NCI-H1436 (cell line): ENCODE results near the gene WFDC1.

Experiments
- DNase-seq: peaks from one replicate; lab custom pipeline; 2025; lab: John Stamatoyannopoulos, UW

The WFDC1 gene

GRCh38 chr16:84294531-84295142 is at the start of gene WFDC1:
Gene WFDC1 (plus strand): TSS chr16:84294878. CDS start chr16:84294972, 94 bp downstream.
- DNase-seq, result no peak

GRCh38 chr16:84245956-84246678 is 48.6 kb upstream of the WFDC1 start:
- no peak for DNase-seq

GRCh38 chr16:84246679-84247077 is 48.0 kb upstream of the WFDC1 start:
- DNase-seq, result no peak

- DNase-seq, result no peak
These were observed 47.3 kb upstream of the WFDC1 start for GRCh38 chr16:84247331-84247730.

GRCh38 chr16:84247844-84248243 is 46.8 kb upstream of the WFDC1 start:
- no peak for DNase-seq

GRCh38 chr16:84252184-84252583 is 42.5 kb upstream of the WFDC1 start:
- no peak for DNase-seq

GRCh38 chr16:84253173-84253572 is 41.5 kb upstream of the WFDC1 start:
- DNase-seq, result no peak

GRCh38 chr16:84254062-84254461 is 40.6 kb upstream of the WFDC1 start:
- DNase-seq, result no peak

GRCh38 chr16:84255050-84255810 is 39.4 kb upstream of the WFDC1 start:
- no peak for DNase-seq

GRCh38 chr16:84258266-84258665 is 36.4 kb upstream of the WFDC1 start:
- DNase-seq, result no peak

GRCh38 chr16:84259691-84260090 is 35.0 kb upstream of the WFDC1 start:
- no peak for DNase-seq

GRCh38 chr16:84260766-84261554 is 33.7 kb upstream of the WFDC1 start:
- DNase-seq, result no peak

- DNase-seq, result no peak
These were observed 32.6 kb upstream of the WFDC1 start for GRCh38 chr16:84262031-84262430.

GRCh38 chr16:84262939-84263338 is 31.7 kb upstream of the WFDC1 start:
- no peak for DNase-seq

GRCh38 chr16:84266451-84266850 is 28.2 kb upstream of the WFDC1 start:
- no peak for DNase-seq

- DNase-seq, result no peak
These were observed 27.3 kb upstream of the WFDC1 start for GRCh38 chr16:84267380-84267779.

GRCh38 chr16:84268291-84269040 is 26.2 kb upstream of the WFDC1 start:
- DNase-seq, result no peak

GRCh38 chr16:84270071-84270470 is 24.6 kb upstream of the WFDC1 start:
- DNase-seq, result no peak

GRCh38 chr16:84270531-84270930 is 24.1 kb upstream of the WFDC1 start:
- DNase-seq, result no peak

- DNase-seq, result no peak
These were observed 23.6 kb upstream of the WFDC1 start for GRCh38 chr16:84271037-84271436.

- DNase-seq, result no peak
These were observed 22.8 kb upstream of the WFDC1 start for GRCh38 chr16:84271866-84272265.
